Neural cell (in vitro differentiated cells): ENCODE results near the gene WASHC4.

Experiments
- EP300 ChIP-seq: fragments of 450-650 bp; conservative IDR thresholded peaks from 2 replicates; pipeline ENCODE4 v1.6.1; 2014; ENCODE audit warnings: antibody characterized with exemption, mild to moderate bottlenecking, moderate library complexity; ENCODE audit not compliant: poor library complexity, severe bottlenecking
- EZH2 ChIP-seq: fragments of 200-600, 300-800 bp; shearing (Covaris generic), sonication (generic); IDR thresholded peaks from 2 replicates; pipeline ENCODE4 v1.6.1; 2014; ENCODE audit warnings: antibody characterized with exemption, low read length, borderline replicate concordance, mild to moderate bottlenecking; ENCODE audit not compliant: insufficient read depth, poor library complexity, severe bottlenecking
- POLR2AphosphoS5 ChIP-seq: IDR thresholded peaks from 2 replicates; pipeline ENCODE4 v1.6.1; 2012
- SMC3 ChIP-seq: fragments of 450-650 bp; conservative IDR thresholded peaks from 2 replicates; pipeline ENCODE4 v1.6.1; 2014; ENCODE audit warnings: antibody characterized with exemption, mild to moderate bottlenecking, moderate library complexity; ENCODE audit not compliant: poor library complexity
- TF ChIP-seq, protein P1 (sequence below): IDR thresholded peaks from 2 replicates; pipeline ENCODE4 v1.6.1; 2012; ENCODE audit warnings: borderline replicate concordance
- TF ChIP-seq, protein P2 (sequence below): fragments of 450-650 bp; IDR thresholded peaks from 2 replicates; pipeline ENCODE4 v1.5.1; 2014; ENCODE audit warnings: antibody characterized with exemption, mild to moderate bottlenecking, moderate library complexity; ENCODE audit not compliant: poor library complexity, severe bottlenecking

DNA sequence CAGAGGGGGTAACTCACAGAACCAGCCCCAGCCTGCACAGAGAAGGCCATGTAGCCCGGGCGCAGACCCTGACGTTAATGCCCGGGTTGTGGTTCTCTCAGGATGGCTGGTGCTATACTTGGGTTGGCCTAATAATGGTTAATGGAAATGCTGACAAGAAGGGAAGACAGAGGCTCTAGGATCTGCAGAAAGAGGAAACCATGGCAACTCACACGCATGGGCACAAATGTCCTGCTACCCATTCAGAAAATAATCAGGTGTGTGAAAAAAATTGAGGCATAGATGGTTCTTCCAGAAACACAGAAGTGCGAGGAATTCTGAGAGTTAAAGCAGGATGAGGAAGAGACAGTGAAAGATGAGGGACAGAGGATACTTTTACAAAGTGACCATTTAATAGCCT is 94.7 kb downstream of the WASHC4 start:
- TF ChIP-seq, protein P1, sequence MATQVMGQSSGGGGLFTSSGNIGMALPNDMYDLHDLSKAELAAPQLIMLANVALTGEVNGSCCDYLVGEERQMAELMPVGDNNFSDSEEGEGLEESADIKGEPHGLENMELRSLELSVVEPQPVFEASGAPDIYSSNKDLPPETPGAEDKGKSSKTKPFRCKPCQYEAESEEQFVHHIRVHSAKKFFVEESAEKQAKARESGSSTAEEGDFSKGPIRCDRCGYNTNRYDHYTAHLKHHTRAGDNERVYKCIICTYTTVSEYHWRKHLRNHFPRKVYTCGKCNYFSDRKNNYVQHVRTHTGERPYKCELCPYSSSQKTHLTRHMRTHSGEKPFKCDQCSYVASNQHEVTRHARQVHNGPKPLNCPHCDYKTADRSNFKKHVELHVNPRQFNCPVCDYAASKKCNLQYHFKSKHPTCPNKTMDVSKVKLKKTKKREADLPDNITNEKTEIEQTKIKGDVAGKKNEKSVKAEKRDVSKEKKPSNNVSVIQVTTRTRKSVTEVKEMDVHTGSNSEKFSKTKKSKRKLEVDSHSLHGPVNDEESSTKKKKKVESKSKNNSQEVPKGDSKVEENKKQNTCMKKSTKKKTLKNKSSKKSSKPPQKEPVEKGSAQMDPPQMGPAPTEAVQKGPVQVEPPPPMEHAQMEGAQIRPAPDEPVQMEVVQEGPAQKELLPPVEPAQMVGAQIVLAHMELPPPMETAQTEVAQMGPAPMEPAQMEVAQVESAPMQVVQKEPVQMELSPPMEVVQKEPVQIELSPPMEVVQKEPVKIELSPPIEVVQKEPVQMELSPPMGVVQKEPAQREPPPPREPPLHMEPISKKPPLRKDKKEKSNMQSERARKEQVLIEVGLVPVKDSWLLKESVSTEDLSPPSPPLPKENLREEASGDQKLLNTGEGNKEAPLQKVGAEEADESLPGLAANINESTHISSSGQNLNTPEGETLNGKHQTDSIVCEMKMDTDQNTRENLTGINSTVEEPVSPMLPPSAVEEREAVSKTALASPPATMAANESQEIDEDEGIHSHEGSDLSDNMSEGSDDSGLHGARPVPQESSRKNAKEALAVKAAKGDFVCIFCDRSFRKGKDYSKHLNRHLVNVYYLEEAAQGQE: no peak
- TF ChIP-seq, protein P2, sequence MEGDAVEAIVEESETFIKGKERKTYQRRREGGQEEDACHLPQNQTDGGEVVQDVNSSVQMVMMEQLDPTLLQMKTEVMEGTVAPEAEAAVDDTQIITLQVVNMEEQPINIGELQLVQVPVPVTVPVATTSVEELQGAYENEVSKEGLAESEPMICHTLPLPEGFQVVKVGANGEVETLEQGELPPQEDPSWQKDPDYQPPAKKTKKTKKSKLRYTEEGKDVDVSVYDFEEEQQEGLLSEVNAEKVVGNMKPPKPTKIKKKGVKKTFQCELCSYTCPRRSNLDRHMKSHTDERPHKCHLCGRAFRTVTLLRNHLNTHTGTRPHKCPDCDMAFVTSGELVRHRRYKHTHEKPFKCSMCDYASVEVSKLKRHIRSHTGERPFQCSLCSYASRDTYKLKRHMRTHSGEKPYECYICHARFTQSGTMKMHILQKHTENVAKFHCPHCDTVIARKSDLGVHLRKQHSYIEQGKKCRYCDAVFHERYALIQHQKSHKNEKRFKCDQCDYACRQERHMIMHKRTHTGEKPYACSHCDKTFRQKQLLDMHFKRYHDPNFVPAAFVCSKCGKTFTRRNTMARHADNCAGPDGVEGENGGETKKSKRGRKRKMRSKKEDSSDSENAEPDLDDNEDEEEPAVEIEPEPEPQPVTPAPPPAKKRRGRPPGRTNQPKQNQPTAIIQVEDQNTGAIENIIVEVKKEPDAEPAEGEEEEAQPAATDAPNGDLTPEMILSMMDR: no peak
- TF ChIP-seq EZH2: no peak
- TF ChIP-seq EP300: no peak
- TF ChIP-seq POLR2AphosphoS5: no peak
- no peak for TF ChIP-seq SMC3
